Spleen (tissue), 11 donors: Measurements from ENCODE around the gene RCCD1. TPM values are rescaled to one million over a fixed set of nuclear protein-coding genes. Genes with fewer than 3 reads are reported as not detected.
A peak's percentile ranks its signal among the peaks of the same experiment; 100 is the strongest.

Source experiments
- DNase-seq: peaks from one replicate; pipeline ENCODE4 v3.0.0-alpha.2; 2020
- H3K27ac ChIP-seq, 8 donors: fragments of 200-600 bp; sonication (generic) in 7 of 8; 1 replicate in 4 of 8; 2 replicates in 4 of 8; pipeline versions ENCODE4 v1.5.0 to v1.8.0; 2016 to 2021; ENCODE audit warnings: inconsistent platforms in 4 of 8, mild to moderate bottlenecking in 4 of 8, moderate library complexity in 1 of 8
- H3K27me3 ChIP-seq, 7 donors: fragments of 200-600 bp; sonication (generic) in 6 of 7; replicated peaks in 1 of 7; 1 replicate in 4 of 7; 2 replicates in 3 of 7; pipeline versions ENCODE4 v1.5.0 to v1.8.0; 2016 to 2021; ENCODE audit warnings: inconsistent platforms in 3 of 7, mild to moderate bottlenecking in 1 of 7
- H3K36me3 ChIP-seq, 6 donors: fragments of 200-600 bp; sonication (generic) in 5 of 6; 1 replicate in 4 of 6; 2 replicates in 2 of 6; pipeline versions ENCODE4 v1.5.0 to v1.8.0; 2016 to 2021; ENCODE audit warnings: inconsistent platforms in 2 of 6
- H3K4me1 ChIP-seq, 6 donors: fragments of 200-600 bp; sonication (generic) in 5 of 6; 1 replicate in 3 of 6; 2 replicates in 3 of 6; pipeline versions ENCODE4 v1.5.0 to v1.8.0; 2016 to 2021; ENCODE audit warnings: inconsistent platforms in 3 of 6
- H3K4me3 ChIP-seq, 8 donors: fragments of 200-600 bp; sonication (generic) in 7 of 8; 1 replicate in 4 of 8; 2 replicates in 4 of 8; pipeline versions ENCODE4 v1.5.0 to v1.8.0; 2016 to 2021; ENCODE audit warnings: inconsistent platforms in 4 of 8, mild to moderate bottlenecking in 4 of 8, moderate library complexity in 2 of 8
- H3K9me3 ChIP-seq, 8 donors: fragments of 200-600 bp; sonication (generic) in 7 of 8; 1 replicate in 4 of 8; 2 replicates in 4 of 8; pipeline versions ENCODE4 v1.5.0 to v1.8.0; 2016 to 2021; ENCODE audit warnings: inconsistent platforms in 4 of 8
- POLR2A ChIP-seq, 3 donors: fragments of 450-650 bp; IDR thresholded peaks; one replicate each; pipeline ENCODE4 v1.5.1; 2017; ENCODE audit warnings: antibody characterized with exemption in 3 of 3, mild to moderate bottlenecking in 1 of 3
- POLR2AphosphoS5 ChIP-seq, 3 donors: sonication (generic); formaldehyde crosslinking; IDR thresholded peaks; one replicate each; pipeline ENCODE4 v1.5.1; 2017; ENCODE audit warnings: antibody characterized with exemption in 3 of 3
- WGBS, 5 donors: extraction: QIAGEN DNeasy Blood & Tissue Kit in 3 of 5; methylation state at CpG; one replicate each; pipeline versions ENCODE4 v1.1.5 to v1.1.7; 2013 to 2018; 5-methylcytosine and 5-hydroxymethylcytosine counted together
- intact Hi-C: fragments of 100-400 bp; cut with DNase I; formaldehyde crosslinking; loops from one replicate; pipeline ENCODE4 v1.15.0; 2023; ENCODE audit warnings: low total_unique reads
- polyA plus RNA-seq, 3 donors: library from polyadenylated mRNA; stranded (reverse); fragments of 200-250 nt; gene quantifications; one replicate each; pipeline ENCODE4 v1.2.1, GENCODE V29; 2013
- total RNA-seq, 7 donors: library from RNA; depleted of rRNA in 3 of 7; stranded (reverse); fragments of >200 nt in 3 of 7; fragmentation: NEBNext Ultra II Directional in 4 of 7; extraction: Animal tissue kit (Norgen Biotek cat#: 25700) in 4 of 7; gene quantifications; one replicate each; pipeline versions ENCODE4 v1.1.0 to v1.2.1, GENCODE V29; 2016 to 2021
- TF ChIP-seq, protein P1 (sequence below), 11 experiments: fragments of 200-600 bp in 7 of 11; fragments of 450-650 bp in 4 of 11; sonication (generic) in 4 of 11; IDR thresholded peaks in 8 of 11; conservative IDR thresholded peaks in 3 of 11; 1 replicate in 7 of 11; 2 replicates in 4 of 11; pipeline versions ENCODE4 v1.4.0 to v1.8.0; 2016 to 2021; ENCODE audit warnings: antibody characterized with exemption in 11 of 11, inconsistent platforms in 4 of 11, mild to moderate bottlenecking in 1 of 11
- donor health status: healthy with polysubstance abuse.
- donor health status: DM: no; HTN: no; CAD: no; lungs with moderate emphysema.
- donor health status: DM: no; HTN: no; CAD: no.
- donor health status: Bipolar disorder and iron deficiency.
- donor health status: healthy.
- donor health status: DM: no; HTN: no; CAD: no.
- donor health status: DM: yes; HTN: yes; CAD: no.

RCCD1 gene
- total and polyA plus RNA-seq, 10 donors, result 3.6 to 11.4 (median 8.5) TPM

DNA sequence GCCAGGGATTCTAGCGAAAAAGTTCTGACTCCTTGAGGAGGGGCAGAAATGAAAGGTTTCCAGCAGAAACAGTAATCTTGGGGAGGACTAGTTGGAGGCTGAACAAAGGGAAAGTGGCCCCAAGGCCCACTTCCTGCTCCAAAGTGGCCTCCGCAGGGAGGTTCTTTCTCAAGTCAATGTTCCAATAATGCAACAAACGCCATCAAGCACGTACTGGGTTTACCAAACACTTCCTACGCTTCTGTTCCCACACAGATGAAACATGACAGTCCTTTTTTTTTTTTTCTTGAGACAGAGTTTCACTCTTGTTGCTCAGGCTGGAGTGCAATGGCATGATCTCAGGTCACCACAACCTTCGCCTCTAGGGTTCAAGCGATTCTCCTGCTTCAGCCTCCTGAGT is 9.6 kb upstream of the RCCD1 start:
- H3K27me3 ChIP-seq, result no peaks in the 10 kb centered on the region
- H3K27ac ChIP-seq, result peak overlapping the region in 1 of 8 donors; percentile 42
- 61 to 86% (median 82%) methylated on average over 7 of the region's 7 CpGs for WGBS, 5 donors
- no peak for DNase-seq
- no peaks in the 10 kb centered on the region for H3K9me3 ChIP-seq
- TF ChIP-seq, protein P1, sequence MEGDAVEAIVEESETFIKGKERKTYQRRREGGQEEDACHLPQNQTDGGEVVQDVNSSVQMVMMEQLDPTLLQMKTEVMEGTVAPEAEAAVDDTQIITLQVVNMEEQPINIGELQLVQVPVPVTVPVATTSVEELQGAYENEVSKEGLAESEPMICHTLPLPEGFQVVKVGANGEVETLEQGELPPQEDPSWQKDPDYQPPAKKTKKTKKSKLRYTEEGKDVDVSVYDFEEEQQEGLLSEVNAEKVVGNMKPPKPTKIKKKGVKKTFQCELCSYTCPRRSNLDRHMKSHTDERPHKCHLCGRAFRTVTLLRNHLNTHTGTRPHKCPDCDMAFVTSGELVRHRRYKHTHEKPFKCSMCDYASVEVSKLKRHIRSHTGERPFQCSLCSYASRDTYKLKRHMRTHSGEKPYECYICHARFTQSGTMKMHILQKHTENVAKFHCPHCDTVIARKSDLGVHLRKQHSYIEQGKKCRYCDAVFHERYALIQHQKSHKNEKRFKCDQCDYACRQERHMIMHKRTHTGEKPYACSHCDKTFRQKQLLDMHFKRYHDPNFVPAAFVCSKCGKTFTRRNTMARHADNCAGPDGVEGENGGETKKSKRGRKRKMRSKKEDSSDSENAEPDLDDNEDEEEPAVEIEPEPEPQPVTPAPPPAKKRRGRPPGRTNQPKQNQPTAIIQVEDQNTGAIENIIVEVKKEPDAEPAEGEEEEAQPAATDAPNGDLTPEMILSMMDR (IDR thresholded peaks at IDR 0.05 in 8 of 11, conservative IDR thresholded peaks at IDR 0.05 in 3 of 11), result no peak
- TF ChIP-seq POLR2AphosphoS5 (IDR thresholded peaks at IDR 0.05) (no peak), POLR2A (IDR thresholded peaks at IDR 0.05) (no peak)
- peaks cover 9 to 100% (median 95%) of the 10 kb centered on the region in 6 donors for H3K36me3 ChIP-seq
- intact Hi-C loops, result no loop called here
- H3K4me1 ChIP-seq, result peaks cover 0 to 12% (median 0%) of the 10 kb centered on the region in 6 donors
- H3K4me3 ChIP-seq, result no peak overlapping the region

DNA sequence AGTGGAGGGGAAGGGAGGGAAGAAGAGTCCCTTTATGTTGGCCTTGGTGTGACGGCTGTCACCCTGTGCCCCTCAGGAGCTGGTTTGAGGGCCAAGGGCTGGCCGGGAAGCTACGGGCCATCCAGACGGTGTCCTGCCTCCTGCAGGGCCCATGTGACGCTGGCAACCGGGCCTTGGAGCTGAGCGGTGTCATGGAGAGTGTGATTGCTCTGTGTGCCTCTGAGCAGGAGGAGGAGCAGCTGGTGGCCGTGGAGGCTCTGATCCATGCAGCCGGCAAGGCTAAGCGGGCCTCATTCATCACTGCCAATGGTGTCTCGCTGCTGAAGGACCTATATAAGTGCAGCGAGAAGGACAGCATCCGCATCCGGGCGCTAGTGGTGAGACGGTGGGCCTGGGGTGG is 8.1 kb upstream of the RCCD1 start:
- Histone ChIP-seq H3K27me3 (no peaks in the 10 kb centered on the region), H3K27ac (no peak overlapping the region), H3K9me3 (no peaks in the 10 kb centered on the region), H3K4me1 (peaks cover 0 to 14% (median 0%) of the 10 kb centered on the region in 6 donors), H3K36me3 (peaks cover 7 to 100% (median 95%) of the 10 kb centered on the region in 6 donors), H3K4me3 (no peak overlapping the region)
- WGBS, 5 donors, result 94 to 97% (median 95%) methylated on average over 16 of the region's 16 CpGs
- intact Hi-C loops, result no loop called here
- peak in 1 of 3 donors; percentile 44 for TF ChIP-seq POLR2AphosphoS5 (IDR thresholded peaks at IDR 0.05)
- no peak for TF ChIP-seq POLR2A (IDR thresholded peaks at IDR 0.05)
- DNase-seq, result no peak

DNA sequence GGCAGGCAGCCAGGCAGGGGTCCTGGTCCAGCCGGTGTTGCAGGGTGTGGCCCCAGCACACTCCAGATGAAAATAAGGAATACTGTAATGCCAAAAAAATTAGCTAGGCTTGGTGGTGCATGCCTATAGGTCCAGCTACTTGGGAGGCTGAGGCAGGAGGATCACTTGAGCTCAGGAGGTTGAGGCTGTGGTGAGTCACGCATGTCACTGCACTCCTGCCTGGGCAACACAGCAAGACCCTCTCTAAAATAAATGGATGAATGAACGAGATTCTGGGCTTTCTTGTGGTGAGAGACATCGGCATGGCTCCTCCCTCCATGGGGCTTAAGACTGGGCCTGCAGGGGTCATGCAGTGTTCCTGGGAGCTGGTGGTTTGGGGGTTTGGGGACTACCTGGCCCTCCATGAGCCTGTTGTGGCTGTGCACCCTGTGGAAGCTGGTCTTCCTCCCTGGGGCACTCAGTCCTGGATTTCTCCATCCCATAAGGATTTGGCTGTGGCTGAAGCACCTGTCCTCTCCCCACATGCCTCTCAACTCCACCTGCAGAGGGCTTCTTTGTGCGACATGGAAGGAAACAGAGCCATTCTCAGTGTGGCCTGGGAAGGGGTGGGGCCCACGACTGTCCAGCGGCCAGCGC is 7.6 kb upstream of the RCCD1 start:
- H3K27ac ChIP-seq, result no peak overlapping the region
- no peak for TF ChIP-seq POLR2A (IDR thresholded peaks at IDR 0.05)
- TF ChIP-seq POLR2AphosphoS5 (IDR thresholded peaks at IDR 0.05), result no peak
- TF ChIP-seq, protein P1 (IDR thresholded peaks at IDR 0.05 in 8 of 11, conservative IDR thresholded peaks at IDR 0.05 in 3 of 11), result no peak
- H3K27me3 ChIP-seq, result no peaks in the 10 kb centered on the region
- no peak overlapping the region for H3K4me3 ChIP-seq
- peaks cover 7 to 100% (median 96%) of the 10 kb centered on the region in 6 donors for H3K36me3 ChIP-seq
- peaks cover 0 to 14% (median 0%) of the 10 kb centered on the region in 6 donors for H3K4me1 ChIP-seq
- WGBS, 5 donors, result 84 to 95% (median 88%) methylated on average over 4 to 8 of the region's 8 CpGs
- DNase-seq, result no peak
- no peaks in the 10 kb centered on the region for H3K9me3 ChIP-seq
- intact Hi-C loops, result no loop called here

DNA sequence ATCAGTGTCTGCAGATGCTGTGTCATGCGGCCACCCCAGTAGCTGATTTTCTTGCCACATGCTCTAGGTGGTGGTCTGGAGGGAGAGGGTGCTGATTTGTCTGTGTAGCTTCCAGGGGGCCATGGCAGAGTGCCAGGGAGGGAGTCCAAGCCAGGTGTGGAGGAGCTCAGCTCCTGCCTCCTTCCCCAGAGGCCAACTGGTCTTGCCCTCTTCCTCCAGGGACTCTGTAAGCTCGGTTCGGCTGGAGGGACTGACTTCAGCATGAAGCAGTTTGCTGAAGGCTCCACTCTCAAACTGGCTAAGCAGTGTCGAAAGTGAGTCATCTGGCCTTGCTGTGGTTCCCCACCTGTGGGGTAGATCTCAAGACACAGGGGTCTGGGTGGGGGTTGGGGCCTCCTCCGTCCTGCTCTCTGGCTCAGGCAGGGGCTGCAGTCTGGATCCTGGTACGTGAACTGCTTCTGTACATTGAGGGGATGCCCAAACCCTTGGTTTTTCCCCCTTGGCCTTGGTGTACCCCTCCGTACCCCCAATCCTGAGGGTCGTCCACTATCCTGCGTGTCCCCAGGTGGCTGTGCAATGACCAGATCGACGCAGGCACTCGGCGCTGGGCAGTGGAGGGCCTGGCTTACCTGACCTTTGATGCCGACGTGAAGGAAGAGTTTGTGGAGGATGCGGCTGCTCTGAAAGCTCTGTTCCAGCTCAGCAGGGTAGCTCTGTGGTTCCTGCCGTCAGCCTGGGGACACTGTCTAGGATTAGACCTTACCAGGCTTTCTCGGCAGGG is 6.9 kb upstream of the RCCD1 start:
- Histone ChIP-seq H3K36me3 (peaks cover 7 to 100% (median 96%) of the 10 kb centered on the region in 6 donors), H3K9me3 (no peaks in the 10 kb centered on the region), H3K27me3 (no peaks in the 10 kb centered on the region), H3K4me1 (peaks cover 0 to 14% (median 0%) of the 10 kb centered on the region in 6 donors), H3K27ac (no peak overlapping the region), H3K4me3 (no peak overlapping the region)
- 88 to 97% (median 92%) methylated on average over 12 to 18 of the region's 18 CpGs for WGBS, 5 donors
- TF ChIP-seq POLR2A (IDR thresholded peaks at IDR 0.05) (no peak), POLR2AphosphoS5 (IDR thresholded peaks at IDR 0.05) (no peak)
- TF ChIP-seq, protein P1 (IDR thresholded peaks at IDR 0.05 in 8 of 11, conservative IDR thresholded peaks at IDR 0.05 in 3 of 11), result no peak
- intact Hi-C loops, result no loop called here
- no peak for DNase-seq
